ENCODE results near the gene SLC35G4.
"Not testable (repeated sequence)": the region's sequence is repeated elsewhere in the genome, so short reads cannot be mapped to it uniquely, and the experiment has no call there.

DNA sequence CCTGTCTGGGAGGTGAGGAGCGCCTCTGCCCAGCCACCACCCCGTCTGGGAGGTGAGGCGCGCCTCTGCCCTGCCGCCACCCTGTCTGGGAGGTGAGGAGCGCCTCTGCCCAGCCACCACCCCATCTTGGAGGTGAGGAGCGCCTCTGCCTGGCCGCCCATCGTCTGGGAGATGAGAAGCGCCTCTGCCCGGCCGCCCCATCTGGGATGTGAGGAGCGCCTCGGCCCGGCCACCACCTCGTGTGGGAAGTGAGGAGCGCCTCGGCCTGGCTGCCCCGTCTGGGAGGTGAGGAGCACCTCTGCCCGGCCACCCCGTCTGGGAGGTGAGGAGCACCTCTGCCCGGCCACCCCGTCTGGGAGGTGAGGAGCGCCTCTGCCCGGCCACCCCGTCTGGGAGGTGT lies 38.4 kb downstream of the SLC35G4 start:
- TF ChIP-seq POLR2A, NFE2L2 (IDR thresholded peaks at IDR 0.05; ENCODE audit: low read depth, low read length): not testable (repeated sequence)
- TF ChIP-seq, protein P1, sequence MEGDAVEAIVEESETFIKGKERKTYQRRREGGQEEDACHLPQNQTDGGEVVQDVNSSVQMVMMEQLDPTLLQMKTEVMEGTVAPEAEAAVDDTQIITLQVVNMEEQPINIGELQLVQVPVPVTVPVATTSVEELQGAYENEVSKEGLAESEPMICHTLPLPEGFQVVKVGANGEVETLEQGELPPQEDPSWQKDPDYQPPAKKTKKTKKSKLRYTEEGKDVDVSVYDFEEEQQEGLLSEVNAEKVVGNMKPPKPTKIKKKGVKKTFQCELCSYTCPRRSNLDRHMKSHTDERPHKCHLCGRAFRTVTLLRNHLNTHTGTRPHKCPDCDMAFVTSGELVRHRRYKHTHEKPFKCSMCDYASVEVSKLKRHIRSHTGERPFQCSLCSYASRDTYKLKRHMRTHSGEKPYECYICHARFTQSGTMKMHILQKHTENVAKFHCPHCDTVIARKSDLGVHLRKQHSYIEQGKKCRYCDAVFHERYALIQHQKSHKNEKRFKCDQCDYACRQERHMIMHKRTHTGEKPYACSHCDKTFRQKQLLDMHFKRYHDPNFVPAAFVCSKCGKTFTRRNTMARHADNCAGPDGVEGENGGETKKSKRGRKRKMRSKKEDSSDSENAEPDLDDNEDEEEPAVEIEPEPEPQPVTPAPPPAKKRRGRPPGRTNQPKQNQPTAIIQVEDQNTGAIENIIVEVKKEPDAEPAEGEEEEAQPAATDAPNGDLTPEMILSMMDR (conservative IDR thresholded peaks at IDR 0.05; ENCODE audit: low read depth, low read length), result not testable (repeated sequence)
